Measurements from ENCODE around the gene ETFB. TPM values are rescaled to one million over a fixed set of nuclear protein-coding genes. Genes with fewer than 3 reads are reported as not detected.
"Not testable (repeated sequence)": the region's sequence is repeated elsewhere in the genome, so short reads cannot be mapped to it uniquely, and the experiment has no call there.

ETFB gene
- total RNA-seq, 2 donors from 2014 or later: 32.7 to 56.5 TPM

- peaks cover 7% of the 10 kb centered on the region for H3K9me3 ChIP-seq
- no peaks in the 10 kb centered on the region for H3K36me3 ChIP-seq
- H3K4me3 ChIP-seq: no peak overlapping the region
- peaks cover 0 to 7% of the 10 kb centered on the region in 2 donors for H3K4me1 ChIP-seq (ENCODE audit: control insufficient read depth in 1 of 2, low read depth in 2 of 2)
- no peak overlapping the region for H3K27ac ChIP-seq
- no peaks in the 10 kb centered on the region for H3K27me3 ChIP-seq (replicated peaks; ENCODE audit: insufficient read depth)
- DNase-seq (ENCODE audit: low spot score): no peak
- no peak for ATAC-seq (ENCODE audit: insufficient number of reproducible peaks, low FRiP score, low read depth)
- no peak for TF ChIP-seq CTCF (IDR thresholded peaks at IDR 0.05)
These were observed 33.0 kb upstream of the ETFB start for GRCh38 chr19:51399231-51399630.

- Histone ChIP-seq H3K27ac (no peak overlapping the region), H3K4me3 (no peak overlapping the region), H3K9me3 (peaks cover 7% of the 10 kb centered on the region), H3K27me3 (replicated peaks; ENCODE audit: insufficient read depth) (no peaks in the 10 kb centered on the region), H3K36me3 (no peaks in the 10 kb centered on the region), H3K4me1 (ENCODE audit: control insufficient read depth in 1 of 2, low read depth in 2 of 2) (peaks cover 4 to 7% of the 10 kb centered on the region in 2 donors)
- DNase-seq (ENCODE audit: low spot score) (no peak), ATAC-seq (ENCODE audit: insufficient number of reproducible peaks, low FRiP score, low read depth) (no peak)
- TF ChIP-seq CTCF (IDR thresholded peaks at IDR 0.05): peak; percentile 31
These were observed 32.0 kb upstream of the ETFB start for GRCh38 chr19:51398096-51398704.

- H3K27me3 ChIP-seq (replicated peaks; ENCODE audit: insufficient read depth); H3K27ac ChIP-seq; H3K36me3 ChIP-seq; H3K4me1 ChIP-seq (ENCODE audit: control insufficient read depth in 1 of 2, low read depth in 2 of 2); DNase-seq (ENCODE audit: low spot score); ATAC-seq (ENCODE audit: insufficient number of reproducible peaks, low FRiP score, low read depth); H3K4me3 ChIP-seq; H3K9me3 ChIP-seq: not testable (repeated sequence)
These were observed 31.3 kb upstream of the ETFB start for GRCh38 chr19:51397453-51397852.

- ATAC-seq (ENCODE audit: insufficient number of reproducible peaks, low FRiP score, low read depth) (no peak), DNase-seq (ENCODE audit: low spot score) (no peak)
- Histone ChIP-seq H3K9me3 (no peaks in the 10 kb centered on the region), H3K4me3 (no peak overlapping the region), H3K27me3 (replicated peaks; ENCODE audit: insufficient read depth) (no peaks in the 10 kb centered on the region), H3K36me3 (no peaks in the 10 kb centered on the region), H3K4me1 (ENCODE audit: control insufficient read depth in 1 of 2, low read depth in 2 of 2) (peaks cover 4 to 7% of the 10 kb centered on the region in 2 donors), H3K27ac (no peak overlapping the region)
- TF ChIP-seq CTCF (IDR thresholded peaks at IDR 0.05): no peak
These were observed 30.0 kb upstream of the ETFB start for GRCh38 chr19:51396175-51396574.

- Histone ChIP-seq H3K36me3 (no peaks in the 10 kb centered on the region), H3K9me3 (no peaks in the 10 kb centered on the region), H3K27me3 (replicated peaks; ENCODE audit: insufficient read depth) (no peaks in the 10 kb centered on the region), H3K4me1 (ENCODE audit: control insufficient read depth in 1 of 2, low read depth in 2 of 2) (peaks cover 4 to 7% of the 10 kb centered on the region in 2 donors), H3K27ac (peak overlapping the region; percentile 52 to 74), H3K4me3 (peak overlapping the region; percentile 66)
- no peak for TF ChIP-seq CTCF (IDR thresholded peaks at IDR 0.05)
- peak; percentile 92 for DNase-seq (ENCODE audit: low spot score)
- ATAC-seq (ENCODE audit: insufficient number of reproducible peaks, low FRiP score, low read depth): peak; percentile 95
These were observed 28.1 kb upstream of the ETFB start for GRCh38 chr19:51394050-51394836.
